Measurements from ENCODE around the gene PPHLN1.

PPHLN1 gene

DNA sequence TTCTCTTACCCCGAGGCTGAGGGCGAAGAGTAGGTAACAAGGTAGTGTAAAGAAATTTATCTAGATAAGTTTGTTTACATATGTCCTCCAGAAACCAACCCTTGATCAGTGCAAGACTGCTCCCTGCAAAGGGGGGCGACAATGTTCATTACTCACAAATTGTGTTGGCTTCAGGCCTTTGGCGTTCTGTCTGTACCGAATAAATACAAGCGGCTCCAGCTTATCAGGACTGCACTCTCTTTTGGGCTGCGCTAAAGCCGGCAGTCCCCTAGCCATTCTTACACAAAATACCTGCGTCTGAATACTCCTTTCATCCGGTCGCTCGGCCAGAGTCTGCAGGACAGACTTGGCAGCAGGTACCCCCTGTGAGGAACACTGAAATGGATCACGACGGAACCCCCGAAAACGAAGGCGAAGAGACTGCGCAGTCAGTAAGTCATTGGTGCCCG lies 116.4 kb downstream of the PPHLN1 start:
- no peak for DNase-seq (ENCODE audit: low read depth in 2 of 2)

DNA sequence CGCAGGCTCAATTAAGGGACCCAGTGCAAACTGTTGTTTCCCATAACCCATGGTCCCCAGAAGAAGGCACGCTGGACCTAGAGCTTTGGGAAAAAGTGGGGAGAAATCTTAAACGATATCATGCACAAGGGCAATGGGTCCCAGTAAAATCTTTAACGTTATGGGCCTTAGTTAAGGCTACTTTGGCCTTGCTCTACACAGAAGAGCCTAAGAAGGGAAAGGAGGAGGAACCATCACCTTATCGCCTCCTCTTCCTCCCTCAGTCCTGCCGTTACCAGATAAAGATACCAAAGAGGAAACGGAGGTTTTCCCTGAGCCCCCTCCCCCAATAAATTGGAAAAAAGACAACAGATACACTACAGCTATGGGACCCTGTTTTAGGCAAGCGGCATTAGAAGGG lies 116.9 kb downstream of the PPHLN1 start:
- no peak for DNase-seq (ENCODE audit: low read depth in 2 of 2)

DNA sequence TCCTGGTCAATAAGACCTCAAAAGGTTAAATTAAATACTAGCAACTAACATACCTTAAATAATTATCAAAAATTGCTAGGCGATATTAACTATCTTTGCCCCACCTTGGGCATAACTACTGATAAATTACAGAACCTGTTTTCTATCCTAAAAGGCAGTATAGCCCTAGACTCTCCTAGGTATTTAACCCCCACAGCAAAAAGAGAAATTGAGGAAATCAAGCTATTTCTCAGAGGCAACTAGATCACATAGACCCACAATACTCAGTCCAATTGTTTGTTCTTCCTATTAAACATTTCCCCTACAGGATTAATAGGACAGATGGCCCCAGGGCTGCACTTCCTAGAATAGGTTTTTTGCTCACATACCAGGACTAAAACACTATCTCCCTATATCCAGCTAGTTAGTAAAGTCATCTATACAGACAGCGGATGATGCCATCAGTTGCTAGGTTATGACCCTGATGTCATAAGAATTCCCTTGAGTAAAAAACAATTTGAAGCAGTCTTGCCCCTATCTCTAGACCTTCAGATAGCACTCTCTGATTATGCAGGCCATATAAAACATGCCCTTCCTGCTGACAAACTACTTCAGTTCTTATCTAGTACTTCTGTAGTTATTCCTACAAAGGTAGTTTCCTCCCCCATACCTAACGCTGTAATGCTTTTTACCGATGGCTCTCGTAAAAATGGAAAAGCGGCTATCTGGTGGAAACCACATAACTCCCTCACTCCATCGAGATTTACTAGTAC lies 118.4 kb downstream of the PPHLN1 start:
- DNase-seq (ENCODE audit: low read depth in 2 of 2): no peak

DNA sequence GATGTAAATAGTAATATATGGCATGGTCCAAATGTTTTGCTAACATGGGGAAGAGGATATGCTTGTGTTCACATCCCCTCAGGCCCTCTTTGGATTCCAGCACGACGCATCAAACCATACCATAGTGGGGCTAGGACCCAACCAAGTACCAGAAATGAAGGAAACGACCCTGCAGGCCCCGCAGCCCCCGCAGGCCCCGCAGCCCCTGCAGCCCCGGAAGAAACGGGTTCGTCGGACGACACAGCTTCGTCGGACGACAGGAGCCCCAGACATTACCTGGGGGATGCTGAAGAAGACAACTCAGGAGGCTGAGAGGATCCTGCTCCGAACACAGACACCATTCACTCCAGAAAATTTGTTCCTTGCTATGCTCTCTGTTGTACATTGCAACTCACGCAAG lies 119.9 kb downstream of the PPHLN1 start:
- no peak for DNase-seq (ENCODE audit: low read depth in 2 of 2)

DNA sequence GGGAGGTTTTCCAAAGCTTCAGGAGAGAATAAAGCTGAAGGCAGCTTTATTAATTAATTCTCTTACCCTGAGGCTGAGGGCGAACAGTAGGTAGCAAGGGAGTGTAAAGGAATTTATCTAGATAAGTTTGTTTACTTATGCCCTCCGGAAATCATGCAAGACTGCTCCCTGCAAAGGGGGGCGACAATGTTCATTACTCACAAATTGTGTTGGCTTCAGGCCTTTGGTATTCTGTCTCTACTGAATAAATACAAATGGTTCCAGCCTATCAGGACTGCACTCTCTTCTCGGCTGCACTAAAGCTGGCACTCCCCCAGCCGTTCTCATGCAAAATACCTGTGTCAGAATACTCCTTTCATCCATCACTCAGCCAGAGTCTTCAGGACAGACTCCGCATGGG lies 120.8 kb downstream of the PPHLN1 start:
- DNase-seq (ENCODE audit: low read depth in 2 of 2): no peak

DNA sequence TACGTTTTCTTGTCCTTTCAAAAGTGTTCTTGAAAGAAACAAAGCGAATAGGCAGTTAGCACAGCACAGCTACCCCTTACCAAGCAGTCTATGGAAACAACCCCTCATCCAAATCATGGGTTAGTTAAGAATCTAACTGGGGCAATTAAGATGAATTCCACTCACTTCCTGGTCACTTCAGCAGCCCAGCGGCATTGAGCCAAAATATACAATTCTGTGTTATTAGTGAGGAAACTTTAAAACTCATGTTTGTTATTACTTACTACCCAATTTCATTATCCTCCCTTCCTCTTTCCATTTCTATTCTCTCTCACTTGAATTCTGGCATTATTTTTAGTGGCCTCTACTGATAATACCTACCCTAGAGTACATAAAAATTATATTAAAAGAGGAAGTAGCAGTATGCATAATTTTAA lies 121.4 kb downstream of the PPHLN1 start:
- no peak for DNase-seq (ENCODE audit: low read depth in 2 of 2)

DNA sequence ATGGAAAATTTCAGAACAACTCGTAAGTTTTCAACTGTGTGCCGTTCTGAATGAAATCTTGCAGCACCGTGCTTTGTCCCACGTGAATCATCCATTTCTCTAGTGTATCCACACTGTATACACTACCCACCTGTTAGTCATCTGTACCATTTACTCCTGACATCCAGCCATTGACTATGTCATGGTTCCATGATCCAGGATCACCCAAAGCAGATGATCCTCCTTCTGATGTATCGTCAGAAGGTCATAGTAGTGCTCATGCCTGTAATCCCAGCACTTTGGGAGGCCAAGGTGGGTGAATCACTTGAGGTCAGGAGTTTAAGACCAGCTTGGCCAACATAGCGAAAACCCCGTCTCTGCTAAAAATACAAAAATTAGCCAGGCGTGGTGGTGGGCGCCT lies 122.9 kb downstream of the PPHLN1 start:
- no peak for DNase-seq (ENCODE audit: low read depth in 2 of 2)

DNA sequence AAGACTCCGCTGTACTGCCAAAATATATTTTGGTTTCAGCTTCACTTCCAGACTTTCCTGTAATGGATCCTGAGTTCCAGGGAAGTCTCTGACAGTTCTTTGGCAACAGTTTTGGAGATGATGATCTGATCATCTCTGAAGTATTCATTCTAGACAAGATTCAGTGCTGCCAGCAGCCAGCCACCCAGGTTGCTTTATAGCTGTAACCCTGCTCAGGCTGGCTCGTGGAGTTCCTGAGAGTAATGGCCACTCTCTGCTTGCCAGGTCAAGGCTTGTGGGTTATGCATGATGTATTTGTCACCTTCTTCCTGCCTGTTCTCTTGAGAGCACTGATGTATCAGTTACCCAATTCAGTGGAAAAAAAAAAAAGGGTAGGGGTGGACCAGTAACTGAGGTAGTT lies 124.3 kb downstream of the PPHLN1 start:
- no peak for DNase-seq (ENCODE audit: low read depth in 2 of 2)

DNA sequence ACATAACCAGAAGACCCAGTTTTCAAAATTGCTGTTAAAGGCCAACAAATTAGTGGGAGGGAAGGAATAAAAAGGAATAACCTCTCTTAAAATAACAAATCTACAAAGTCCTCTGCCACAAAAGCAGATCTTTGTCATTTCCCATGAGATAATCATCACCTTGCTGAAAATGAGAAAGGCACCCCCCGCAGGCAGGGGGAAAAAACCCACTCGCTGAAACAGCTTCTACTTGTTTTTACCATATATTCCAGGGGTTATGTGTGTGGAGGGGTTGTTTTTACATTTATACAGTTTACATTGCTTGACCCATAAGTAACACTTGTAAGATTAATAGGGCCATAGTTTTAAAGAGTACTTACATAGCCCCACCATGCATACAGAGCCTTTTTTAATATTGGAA lies 132.6 kb downstream of the PPHLN1 start:
- DNase-seq (ENCODE audit: low read depth in 2 of 2): no peak

DNA sequence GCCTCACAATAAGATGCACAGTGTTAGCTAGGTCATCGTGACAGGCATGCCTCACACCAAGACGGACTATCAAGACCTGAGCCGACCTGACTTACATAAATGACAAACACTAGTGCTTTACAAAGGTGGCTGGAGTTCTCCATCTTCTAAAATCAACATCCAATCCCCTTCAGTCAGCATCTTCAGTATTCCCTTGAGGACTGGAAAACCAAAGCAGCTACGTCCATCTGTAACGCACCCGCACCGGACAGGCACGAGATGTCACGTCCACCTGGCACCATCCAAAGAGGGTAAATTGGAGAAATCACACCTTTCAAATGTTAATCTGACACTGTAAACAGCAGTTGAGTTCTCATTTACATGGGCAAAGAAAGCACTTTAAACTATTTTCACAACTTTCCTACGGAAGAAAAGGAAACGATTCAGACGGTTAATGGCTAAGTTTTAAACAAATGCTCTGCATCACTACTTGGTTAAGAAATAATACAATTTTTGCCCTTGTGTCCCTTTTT lies 133.4 kb downstream of the PPHLN1 start:
- DNase-seq (ENCODE audit: low read depth in 2 of 2): no peak

DNA sequence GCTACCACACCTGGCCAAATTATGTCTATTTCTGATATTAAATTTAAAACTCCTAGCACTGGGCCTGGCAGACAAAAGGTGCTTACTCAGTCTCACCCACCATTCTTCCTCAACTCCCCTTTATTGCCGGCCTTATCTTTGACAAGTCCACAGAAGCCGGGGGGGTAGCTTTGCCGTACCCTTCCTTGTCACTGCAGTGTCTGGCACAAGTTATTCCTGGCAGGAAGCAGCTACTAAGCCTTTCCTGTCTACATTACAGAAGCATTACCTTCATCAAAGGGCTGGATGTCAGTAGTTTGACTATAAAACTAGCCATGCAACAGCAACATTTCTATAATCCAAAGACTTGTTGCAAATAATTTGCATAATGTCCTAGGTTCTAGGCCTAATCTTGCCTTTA lies 136.5 kb downstream of the PPHLN1 start:
- no peak for DNase-seq (ENCODE audit: low read depth in 2 of 2)

DNA sequence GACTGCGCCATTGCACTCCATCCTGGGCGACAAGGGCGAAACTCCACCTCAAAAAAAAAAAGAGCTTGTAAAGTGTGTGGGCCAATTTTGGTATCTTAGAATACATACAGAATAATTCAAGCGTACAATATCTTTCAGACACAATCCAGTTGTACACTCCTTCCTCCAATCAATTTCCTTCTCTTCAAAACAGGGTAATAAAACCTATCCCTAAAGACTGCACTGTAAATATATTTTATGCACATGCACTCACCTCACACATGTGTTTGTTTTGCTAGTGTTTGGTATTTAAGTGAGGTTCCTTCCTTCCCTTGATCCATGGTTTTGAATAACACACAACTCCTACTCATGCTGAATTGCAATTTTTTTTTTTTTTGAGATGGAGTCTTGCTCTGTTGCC lies 137.7 kb downstream of the PPHLN1 start:
- no peak for DNase-seq (ENCODE audit: low read depth in 2 of 2)

DNA sequence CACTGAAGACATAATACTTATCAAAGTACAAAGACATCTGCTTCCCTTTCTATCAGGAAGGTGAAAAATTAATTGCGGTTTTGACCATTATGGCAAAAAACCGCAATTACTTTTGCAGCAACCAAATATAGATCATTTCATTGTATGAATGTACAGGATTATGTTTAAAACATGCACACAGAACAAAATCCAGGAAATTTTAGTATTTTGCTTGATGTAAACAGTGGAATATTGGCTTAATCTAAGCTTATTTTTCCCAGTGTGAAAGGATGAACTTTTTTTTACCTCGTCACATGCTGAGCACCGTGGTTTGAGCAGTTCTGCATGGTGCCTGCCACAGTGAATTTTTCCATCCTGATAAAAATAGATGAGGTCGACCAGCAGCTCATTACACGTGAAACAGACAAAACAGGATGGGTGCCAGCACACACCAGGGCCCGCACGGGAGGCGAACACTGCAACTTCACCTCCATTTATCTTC lies 142.4 kb downstream of the PPHLN1 start:
- DNase-seq (ENCODE audit: low read depth in 2 of 2): no peak

DNA sequence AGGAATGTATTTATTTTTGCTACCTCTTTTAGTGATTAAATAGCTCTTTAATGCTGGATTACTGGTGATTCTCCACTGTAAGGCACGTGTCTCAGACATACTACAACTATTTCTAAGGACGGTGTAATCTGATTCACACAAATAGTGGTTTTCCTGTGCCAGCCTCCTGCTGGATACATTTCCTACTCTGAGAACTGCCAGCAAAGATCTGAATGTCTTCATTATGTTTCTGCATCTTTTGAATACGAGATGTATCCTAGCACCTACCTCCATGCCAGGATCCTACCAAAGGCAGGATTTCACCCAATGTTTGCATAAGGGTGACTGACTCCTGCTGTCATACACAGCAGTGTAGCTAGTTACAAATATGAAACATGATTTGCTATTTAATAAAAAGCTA lies 143.0 kb downstream of the PPHLN1 start:
- no peak for DNase-seq (ENCODE audit: low read depth in 2 of 2)

DNA sequence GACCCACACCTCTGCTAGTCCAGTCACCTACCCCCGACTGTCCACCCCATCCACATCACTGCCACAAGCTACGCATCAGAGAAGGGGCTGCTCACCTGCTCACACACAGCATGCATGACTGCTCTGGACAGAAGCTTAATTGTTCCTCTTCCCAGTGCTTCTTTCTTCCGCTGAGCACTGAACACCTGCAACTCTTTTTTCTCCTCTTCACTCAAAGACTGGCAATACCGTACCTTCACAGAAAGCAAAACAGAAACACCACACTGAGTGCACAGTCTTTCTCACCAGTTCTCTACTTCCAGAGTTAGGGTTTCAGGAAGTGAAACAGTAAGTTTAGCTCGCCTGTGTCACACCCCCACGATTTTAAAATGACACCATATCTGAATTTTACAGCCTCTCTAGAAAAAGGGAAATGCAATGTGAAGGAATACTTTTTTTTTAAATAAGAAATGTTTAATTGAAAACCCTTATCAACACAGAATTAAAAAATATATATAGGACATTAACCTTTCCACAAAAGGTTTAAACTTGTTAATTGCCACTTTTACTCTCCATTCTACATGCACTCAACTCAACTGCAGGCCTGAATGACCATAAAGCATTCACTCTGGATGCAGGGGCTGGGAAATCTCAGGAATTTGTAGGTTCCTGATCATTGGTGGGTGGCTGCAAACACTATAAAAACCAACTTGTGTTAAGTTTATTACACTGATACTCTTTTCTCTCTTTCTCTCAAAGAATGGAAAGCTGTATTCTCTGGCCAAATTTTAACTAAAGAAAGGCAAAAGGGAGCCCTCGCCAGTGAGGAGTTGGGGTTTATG lies 143.6 kb downstream of the PPHLN1 start:
- no peak for DNase-seq (ENCODE audit: low read depth in 2 of 2)

DNA sequence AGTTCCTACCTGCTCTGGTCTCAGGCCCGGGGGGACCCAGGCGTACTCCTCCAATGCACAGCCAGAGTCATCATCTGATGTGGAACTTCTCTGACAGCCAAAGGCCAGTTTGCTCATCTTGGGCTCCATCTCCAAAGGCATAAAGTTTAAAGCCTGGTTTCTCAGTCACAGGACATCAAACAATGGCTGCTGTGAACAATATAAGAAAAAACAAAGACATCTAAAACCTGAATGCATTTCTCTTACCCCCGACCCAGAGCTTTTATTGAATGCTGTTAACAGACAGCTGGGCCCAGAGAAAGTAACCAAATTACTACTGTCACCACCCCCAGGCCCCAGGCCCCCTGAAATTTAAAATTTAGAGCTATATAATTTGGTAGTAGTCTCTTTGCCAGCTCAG lies 146.4 kb downstream of the PPHLN1 start:
- DNase-seq (ENCODE audit: low read depth in 2 of 2): no peak

DNA sequence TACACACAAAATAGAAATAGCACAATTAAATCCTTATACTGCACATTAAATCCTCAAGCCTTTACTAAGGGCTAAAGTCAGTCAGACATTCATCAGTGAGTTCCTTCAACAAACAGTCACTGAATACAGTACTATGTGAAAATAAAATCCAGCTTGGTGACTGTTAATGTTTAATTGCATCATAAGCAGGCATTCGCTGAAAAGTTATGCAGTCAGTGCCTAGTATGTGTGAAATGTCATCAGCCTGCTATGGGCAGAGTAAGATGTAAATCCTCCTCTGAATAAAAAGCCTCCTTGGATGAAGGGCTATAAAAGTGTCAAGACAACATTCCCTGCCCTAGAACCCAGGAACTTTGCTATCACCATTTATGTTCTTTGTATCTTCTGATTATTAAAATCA lies 147.2 kb downstream of the PPHLN1 start:
- DNase-seq (ENCODE audit: low read depth in 2 of 2): peak; percentile 58 to 59

DNA sequence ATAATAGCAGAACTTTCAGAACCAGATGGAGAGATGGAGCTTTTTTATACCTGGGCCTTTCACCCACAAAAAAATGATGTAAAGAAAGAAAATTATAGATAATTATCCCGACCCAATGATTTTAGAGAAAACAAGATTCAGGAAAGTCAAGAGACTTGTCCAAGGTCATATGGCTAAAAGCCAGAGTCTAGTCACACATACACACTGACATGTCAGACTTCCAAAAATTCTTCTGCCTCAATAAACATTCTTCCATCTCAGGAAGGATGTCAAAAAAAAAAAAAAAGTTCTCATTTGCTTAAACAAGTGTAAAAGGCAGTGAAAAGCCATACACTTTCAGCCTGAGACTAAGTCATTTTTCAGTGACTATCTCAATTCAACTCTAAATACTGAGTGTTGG lies 147.6 kb downstream of the PPHLN1 start:
- DNase-seq (ENCODE audit: low read depth in 2 of 2): no peak

DNA sequence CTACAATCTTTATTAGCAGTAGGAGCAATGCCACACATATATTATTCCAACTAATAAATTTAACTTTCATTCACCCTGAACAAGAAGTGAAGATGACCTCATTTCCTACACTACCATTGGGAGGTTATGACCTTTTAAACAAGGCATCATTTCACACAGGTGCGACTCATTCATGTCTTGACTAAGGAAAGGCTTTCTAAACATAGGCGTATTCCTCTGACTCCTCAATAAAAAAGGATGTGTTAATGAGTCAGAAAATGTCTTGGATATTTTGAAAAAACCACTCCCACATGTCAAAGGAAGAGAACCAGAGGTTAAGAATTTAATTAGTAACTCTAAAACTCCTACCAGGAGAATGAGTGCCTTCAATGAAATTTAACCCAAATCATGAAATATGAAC lies 148.4 kb downstream of the PPHLN1 start:
- DNase-seq (ENCODE audit: low read depth in 2 of 2): peak in 1 of 2 experiments; percentile 31

DNA sequence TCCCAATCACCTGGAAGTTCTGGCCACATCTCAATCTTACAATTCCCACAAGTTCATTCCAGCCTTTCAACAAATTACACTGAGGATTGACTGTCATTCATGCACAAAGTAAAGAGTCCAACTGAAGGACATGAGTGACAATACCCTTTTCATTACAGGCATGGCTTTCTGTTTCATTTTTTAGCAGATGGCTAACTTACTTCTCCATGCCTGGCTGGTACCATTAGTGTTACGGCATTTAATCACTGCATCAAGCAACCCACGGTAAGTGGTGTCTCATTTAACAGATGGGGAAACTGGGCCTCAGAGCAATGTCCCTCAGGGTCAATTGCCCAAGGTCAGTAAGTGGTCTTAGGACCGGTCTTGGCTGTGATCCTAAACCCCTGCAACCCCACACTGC lies 149.1 kb downstream of the PPHLN1 start:
- DNase-seq (ENCODE audit: low read depth in 2 of 2): no peak

DNA sequence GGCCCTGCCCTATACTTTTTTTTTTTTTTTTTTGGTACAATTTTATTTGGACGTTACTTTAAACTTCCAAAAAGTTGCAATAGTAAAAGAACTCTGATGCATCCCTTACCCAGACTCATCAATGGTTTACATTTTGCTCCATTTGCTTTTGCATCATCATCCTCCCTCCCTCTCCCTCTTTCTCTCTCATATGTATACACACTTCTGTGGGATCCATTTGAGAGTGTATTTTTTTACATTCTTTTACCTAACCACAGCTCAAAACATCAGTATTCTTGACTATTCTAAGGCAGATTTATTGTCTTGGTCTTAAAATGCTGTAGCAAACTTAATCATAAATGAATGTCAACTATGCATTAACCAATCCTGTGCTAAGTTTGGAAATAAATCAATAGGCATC lies 152.0 kb downstream of the PPHLN1 start:
- peak; percentile 38 to 54 for DNase-seq (ENCODE audit: low read depth in 2 of 2)

DNA sequence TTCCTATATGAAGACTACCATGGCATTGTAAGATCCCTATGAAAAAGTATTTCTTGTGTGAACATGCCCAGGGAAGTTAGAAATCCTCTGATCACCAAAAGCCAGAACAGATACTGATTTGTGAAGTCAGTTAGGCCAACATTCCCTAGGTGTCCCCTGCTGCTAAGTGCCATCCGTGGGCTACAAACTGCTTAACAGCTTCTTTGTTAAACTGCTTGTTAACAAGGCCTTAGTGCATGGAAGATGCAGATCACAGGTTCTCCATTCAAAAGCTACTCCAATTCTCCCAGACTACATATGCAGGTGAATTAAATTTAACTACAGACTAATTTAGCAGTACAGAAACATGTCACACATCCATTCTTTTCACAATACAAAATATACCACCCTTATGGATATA lies 155.4 kb downstream of the PPHLN1 start:
- no peak for DNase-seq (ENCODE audit: low read depth in 2 of 2)
